HG03039 (cell line): ENCODE data around the gene FNBP1.

Experiments
- ATAC-seq: cut with Tn5 transposase; IDR thresholded peaks from one replicate; pipeline ENCODE4 v1.9.1; 2021; ENCODE audit warnings: mild to moderate bottlenecking, moderate library complexity; ENCODE audit not compliant: unreplicated experiment

FNBP1 gene

DNA sequence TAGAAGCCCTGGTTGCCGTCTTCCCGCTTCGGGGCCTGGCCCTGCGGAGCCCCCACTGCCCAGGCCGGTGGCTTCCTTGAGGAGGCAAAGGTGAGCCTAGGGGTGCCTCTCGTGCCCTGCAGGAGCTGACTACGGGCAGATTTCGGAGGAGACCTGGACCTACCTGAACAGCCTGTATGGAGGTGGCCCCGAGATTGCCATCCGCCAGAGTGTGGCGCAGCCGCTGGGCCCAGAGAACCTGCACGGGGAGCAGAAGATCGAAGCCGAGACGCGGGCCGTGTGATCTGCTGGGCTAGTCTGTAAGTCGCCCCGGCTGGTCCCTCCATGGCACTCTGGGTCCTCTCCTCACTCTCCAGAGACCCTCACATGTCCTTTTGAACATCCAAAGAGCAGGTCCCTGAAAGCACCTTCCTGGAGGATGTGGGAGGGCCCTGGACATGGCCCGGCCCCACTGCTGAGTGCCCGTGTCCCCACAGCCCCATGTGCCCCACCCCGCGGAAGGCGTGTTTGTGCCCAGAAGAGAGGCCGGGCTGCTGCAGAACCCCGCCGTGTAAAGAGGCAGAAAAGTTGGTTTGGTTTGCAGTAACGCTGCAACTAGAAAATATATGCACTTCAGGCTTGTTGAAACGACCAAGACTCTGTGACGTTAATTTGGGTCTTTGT is 162.9 kb downstream of the FNBP1 start:
- ATAC-seq, result no peak

DNA sequence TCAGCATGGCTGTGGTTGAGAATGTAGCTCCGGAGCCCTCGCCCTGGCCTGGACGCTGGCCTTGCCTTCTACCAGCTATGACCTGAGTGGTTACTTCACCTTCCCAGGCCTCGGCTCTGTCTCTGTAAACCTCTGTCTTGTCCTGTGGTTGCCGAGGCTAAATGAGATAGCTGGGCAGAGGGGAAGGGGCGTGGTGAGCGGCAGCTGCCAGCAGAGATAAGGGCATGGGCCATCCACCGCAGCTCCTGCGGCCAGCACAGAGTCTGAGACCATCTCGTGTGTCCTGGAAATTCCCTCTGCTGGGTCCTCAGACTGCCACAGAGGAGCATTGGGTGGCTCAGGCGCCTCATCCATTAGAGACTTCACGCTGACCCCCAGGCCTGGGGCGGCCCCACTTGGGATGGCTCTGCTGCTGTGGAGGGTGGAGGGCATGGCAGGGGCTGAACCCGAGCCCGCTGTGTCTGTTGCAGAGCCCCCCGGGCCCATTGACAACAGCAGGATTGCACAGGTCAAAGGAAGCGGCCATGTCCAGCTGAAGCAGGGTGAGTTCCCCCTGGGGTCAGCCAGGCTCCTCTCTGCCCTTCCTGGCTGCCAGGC is 163.8 kb downstream of the FNBP1 start:
- no peak for ATAC-seq

DNA sequence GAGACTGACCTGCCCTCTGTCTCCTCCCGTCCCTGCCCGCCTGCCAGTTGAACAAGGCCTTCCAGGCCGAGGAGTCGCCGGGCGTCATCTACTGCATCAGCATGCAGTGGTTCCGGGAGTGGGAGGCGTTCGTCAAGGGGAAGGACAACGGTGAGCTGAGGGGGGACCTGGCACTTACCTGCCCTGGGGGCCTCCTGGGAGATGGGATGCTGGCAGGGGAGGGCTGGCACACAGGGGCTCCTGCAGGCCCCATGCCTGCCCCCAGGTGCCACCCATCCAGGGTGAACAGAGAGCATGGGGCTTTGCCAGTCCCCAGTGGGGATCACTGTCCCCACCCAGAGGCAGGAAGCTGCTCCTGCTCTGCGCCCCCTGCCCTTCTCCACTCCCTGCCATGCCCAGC is 164.7 kb downstream of the FNBP1 start:
- ATAC-seq, result no peak

DNA sequence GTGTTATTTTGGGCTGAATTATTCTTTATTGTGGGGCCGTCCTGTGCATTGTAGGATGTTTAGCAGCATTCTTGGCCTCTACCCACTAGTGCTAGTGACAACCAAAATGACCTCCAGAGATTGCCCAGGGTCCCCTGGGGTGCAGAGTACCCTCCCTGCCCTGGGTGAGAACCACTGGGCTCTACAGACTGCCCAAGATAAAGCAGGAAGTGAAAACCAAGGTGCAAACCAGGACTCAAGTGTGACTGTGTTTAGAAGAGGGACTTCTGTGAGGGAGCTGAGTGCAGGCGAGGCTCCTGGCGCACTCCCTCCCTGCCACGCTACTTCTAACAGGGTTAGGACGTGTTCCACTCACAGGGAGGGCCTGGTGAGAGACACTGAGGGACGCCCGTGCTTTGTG is 166.2 kb downstream of the FNBP1 start:
- no peak for ATAC-seq

DNA sequence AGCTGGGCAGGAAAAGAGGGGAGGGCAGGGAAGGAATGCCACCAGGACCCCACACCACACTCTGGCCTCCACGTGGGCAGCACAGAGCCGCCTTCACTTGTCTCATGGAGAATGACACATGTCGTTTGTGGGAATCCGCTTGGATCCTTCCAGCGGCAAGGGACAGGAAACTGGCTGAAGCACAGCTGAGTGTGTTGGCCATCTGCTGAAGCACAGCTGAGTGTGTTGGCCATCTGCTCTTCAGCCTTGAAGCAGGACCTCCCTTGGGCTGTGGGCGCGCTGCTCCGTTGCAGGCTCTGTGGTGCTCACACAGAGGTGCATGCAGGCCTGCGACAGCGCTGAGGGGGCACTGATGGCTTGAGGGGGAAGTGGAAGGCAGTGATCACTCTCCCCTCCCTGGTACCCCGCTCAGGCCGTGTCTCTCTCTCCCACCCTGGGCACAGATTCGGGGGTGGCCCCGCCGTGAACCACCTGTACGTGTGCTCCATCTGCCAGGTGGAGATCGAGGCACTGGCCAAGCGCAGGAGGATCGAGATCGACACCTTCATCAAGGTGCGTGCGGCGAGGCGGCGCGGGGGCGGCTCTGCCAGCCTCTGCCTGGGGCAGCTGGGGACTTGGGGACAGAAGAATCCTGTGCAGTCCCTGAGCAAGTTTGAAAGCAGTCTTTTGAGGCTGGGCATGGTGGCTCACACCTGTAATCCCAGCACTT is 167.1 kb downstream of the FNBP1 start:
- no peak for ATAC-seq

DNA sequence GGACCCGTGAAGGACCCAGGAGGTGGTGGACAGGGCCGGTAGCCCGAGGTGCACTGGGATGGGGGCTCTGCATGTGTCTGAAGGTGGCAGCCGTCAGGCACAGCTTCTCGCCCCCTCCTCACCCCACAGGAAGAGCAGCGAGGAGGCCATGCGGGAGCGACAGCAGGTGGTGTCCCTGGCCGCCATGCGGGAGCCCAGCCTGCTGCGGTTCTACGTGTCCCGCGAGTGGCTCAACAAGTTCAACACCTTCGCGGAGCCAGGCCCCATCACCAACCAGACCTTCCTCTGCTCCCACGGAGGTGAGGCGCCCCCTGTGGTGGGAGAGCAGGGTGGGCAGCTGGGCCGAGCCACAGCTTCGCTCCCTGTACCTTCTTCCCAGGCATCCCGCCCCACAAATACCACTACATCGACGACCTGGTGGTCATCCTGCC is 167.8 kb downstream of the FNBP1 start:
- ATAC-seq, result no peak

DNA sequence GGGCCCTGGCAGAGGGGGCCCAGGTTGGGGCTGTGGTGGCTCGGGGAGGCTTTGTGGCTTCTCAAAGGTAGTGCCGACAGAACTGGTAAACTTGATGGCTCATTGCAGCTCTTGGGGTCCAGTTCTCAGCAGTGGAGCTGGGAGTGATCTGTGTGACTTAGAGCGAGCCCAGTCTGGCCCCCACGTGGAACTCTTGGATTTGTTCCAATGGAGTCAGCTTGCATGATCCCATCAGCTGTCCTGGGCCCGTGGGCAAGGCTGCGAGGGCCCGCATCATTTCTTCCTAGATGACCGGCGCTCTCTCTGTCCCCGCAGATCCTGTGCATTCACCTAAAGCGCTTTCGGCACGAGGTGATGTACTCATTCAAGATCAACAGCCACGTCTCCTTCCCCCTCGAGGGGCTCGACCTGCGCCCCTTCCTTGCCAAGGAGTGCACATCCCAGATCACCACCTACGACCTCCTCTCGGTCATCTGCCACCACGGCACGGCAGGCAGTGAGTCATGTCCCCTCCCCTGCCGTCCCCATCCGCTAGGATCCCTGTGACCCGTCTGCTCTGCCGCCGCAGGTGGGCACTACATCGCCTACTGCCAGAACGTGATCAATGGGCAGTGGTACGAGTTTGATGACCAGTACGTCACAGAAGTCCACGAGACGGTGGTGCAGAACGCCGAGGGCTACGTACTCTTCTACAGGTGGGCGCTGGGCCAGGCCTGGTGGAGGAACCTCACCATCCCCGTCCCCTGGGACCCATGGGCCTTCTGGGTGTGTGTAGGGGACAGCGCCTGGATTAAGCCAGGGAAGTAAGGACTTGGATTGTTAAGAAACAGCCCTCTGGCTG is 168.5 kb downstream of the FNBP1 start:
- ATAC-seq, result no peak

DNA sequence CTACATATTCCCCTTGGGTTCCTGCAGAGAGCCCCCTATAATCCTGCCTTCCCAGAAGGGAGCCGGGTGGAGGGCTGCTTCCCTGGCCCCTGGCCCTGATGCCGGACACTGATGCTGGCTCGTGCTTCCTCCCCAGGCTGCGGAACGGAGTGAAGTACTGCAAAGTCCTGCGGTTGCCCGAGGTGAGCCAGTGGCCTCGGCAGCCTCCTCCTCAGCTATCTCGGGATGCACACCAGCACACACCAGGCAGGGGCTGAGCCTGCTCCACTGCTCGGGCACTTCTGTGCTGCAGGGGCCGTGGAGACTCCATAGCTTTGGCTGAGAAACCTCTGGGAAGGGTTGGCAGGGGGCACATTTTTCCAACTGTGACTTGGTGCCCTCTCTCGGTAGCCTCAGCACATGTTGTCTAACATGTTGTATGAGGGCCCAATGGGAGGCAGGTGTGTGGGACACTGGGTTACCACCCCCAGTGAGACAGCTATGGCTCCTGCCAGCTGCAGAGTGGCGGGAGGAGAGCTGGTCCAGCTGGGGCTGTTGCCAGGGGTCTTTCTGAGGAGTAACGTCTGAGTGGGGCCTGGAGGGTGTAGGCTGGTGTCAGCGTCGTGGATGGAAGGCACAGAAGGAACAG is 169.3 kb downstream of the FNBP1 start:
- no peak for ATAC-seq

DNA sequence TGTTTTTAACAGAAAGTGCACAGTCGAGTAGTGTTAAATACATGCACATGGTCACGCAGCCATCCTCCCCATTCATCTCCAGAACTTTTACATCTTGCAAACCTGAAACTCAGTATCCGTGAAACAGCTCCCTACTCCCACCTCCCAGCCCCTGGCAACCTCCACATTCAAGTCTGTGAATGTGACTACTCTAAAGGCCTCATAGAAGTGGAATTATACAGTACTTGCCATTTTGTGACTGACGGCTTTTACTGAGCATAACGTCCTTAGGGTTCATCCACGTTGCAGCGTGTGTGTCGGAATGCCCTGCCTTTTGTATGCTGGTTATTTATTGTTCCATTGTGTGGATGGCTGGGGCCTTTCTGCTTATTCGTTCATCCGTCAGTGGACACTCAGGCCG is 171.9 kb downstream of the FNBP1 start:
- ATAC-seq, result no peak

DNA sequence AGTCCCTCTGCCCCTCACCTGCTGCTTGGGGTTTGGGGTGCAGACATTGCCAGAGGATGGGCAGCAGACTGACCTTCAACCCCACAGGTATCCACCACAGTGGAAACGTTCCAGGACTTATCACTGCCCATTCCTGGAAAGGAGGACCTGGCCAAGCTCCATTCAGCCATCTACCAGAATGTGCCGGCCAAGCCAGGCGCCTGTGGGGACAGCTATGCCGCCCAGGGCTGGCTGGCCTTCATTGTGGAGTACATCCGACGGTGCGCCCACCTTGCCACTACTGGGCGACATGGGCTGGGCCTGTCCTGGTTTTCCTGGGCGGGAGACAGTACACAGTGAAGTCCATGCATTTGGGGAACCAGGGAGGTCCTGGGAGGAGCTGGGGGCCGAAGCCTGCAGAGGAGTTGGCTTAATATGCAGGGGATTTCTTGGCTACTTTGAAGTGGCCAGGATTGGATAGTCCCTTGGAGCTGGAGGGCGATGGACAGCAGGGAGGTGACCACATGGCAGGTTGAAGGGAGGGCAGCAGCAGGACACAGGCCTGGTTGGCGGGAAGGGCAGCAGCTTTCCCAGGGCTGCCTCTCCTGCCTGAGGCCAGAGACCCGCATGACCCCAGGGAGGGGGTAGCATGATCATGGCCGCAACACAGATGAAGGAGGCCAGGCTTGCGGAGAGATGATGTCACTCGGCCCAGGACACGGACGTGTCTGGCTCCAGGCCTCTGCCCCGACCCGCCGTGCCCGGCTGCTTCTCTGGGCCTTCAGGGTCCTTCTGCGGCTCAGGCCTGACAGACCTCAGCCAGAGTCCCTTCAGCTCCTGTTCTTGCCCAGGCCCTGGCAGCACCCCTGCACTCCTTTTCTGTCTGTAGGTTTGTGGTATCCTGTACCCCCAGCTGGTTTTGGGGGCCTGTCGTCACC is 173.1 kb downstream of the FNBP1 start:
- ATAC-seq, result no peak

DNA sequence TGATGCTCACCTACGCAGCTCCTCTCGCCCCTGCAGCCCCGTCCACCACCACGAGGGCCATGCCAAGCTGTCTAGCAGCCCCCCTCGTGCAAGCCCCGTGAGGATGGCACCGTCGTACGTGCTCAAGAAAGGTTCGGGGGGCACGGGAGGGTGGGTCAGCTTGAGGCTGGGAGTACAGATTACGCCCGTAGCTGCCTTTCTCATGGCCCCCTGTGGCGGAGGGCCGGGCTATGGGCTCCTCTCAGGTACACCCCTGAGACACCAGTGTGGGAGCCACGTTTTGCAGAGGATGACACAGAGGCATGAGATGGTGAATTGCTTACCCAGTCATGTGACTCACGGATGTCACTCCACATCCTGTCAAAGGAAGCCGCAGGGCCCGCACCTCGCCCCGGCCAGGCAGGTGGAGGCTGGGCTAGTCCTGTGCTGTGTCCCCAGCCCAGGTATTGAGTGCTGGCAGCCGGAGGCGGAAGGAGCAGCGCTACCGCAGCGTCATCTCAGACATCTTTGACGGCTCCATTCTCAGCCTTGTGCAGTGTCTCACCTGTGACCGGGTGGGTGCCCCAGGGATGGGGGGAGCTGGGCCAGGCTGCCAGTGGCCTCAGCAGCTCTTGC is 174.0 kb downstream of the FNBP1 start:
- ATAC-seq, result no peak

DNA sequence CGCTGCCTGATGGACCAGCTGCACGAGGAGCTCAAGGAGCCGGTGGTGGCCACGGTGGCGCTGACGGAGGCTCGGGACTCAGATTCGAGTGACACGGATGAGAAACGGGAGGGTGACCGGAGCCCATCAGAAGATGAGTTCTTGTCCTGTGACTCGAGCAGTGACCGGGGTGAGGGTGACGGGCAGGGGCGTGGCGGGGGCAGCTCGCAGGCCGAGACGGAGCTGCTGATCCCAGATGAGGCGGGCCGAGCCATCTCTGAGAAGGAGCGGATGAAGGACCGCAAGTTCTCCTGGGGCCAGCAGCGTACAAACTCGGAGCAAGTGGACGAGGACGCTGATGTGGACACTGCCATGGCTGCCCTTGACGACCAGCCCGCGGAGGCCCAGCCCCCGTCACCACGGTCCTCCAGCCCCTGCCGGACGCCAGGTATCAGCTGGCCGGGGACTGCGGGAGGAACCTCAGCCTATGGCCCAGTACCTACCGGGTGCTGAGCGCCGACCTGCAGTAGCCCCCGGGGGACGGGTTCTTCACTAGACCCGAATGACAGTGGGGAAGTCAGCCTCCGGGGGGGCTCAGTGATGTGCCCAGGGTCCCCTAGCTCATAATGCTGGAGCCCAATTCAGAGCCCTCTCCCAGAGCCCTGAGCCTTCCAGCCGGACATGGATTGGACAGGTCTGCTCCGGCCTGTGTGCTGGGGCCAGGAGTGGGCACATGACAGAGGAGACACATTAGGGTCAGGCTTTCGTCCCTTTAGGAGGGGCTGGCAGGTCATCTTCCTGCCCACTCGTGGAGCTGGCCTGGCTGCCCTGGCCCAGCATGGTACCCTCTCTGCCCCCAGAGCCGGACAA is 174.7 kb downstream of the FNBP1 start:
- no peak for ATAC-seq

DNA sequence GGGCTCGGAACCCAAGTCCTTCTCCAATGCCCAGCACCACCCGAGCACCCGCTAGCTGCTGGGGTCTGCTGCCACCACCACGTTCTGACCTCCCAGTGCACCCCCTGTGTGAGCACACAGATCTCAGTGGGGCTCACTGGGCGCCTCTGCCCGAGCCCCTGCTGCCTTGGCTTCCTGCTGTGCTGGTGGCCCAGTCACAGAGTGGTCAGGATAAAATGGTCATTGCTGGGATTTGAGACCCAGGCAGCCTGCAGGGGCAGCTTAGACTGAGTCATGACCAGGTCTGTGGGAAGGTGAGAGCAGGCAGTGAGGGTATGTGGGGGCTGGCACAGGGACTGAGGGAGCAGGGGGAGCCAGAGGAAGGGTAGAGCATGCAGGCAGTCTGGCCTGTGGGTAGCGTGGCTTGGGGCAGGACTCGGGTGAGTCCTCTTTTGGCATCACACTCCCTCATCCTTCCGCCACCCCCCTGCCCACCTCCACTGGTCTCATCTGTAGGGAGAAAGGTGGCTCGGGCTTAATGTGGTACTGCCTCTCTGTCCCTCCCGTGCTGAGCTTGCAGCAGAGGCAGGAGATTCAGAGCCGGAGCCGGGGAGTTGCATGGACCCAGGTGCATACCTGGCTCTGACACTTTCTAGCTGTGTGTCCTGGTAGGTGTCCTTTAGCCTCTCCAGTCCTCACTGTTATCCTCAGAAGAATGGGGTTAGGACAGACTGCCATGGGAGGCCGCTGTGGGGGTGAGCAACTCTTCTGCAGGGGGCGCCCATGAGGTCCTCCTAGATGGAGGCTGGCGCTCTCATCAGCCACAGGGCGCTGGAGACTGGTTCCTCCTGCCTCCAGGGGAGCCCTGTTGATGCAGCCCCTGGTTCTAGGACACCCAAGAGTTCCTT is 175.6 kb downstream of the FNBP1 start:
- ATAC-seq, result no peak

DNA sequence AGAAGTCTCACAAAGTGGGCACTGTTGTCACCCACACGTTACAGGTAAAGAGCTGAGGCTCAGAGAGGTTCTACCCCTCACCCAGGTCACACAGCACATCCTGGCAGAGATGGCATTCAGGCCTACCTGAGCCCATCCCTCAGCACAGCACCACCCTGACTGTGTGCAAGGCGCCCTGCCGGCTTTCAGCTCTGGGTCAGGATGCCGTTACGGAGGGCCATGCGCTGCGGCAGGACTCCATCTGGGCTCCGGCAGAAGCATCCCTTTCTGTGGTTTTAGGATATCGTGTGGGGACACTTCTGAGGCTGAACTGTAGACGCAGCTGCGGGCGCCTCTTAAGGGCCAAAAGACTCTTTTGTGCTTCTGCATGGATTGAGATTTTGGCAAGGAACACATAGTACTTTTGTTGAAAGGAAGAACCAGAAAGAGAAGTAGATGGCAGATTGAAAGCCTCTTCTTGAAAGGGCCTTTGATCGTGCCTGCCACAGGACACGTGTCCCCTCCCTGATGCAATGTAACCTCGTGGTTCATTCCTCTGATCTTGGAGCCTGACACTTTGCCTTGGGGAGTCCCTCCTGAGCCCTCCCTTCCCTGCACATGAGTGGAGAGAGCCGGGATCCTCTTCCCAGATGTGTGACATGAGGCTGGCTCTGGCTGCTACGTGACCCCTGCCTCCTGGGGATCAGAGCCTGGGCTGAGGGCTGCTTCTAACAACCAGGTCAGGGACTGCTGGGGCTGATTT is 176.4 kb downstream of the FNBP1 start:
- no peak for ATAC-seq

DNA sequence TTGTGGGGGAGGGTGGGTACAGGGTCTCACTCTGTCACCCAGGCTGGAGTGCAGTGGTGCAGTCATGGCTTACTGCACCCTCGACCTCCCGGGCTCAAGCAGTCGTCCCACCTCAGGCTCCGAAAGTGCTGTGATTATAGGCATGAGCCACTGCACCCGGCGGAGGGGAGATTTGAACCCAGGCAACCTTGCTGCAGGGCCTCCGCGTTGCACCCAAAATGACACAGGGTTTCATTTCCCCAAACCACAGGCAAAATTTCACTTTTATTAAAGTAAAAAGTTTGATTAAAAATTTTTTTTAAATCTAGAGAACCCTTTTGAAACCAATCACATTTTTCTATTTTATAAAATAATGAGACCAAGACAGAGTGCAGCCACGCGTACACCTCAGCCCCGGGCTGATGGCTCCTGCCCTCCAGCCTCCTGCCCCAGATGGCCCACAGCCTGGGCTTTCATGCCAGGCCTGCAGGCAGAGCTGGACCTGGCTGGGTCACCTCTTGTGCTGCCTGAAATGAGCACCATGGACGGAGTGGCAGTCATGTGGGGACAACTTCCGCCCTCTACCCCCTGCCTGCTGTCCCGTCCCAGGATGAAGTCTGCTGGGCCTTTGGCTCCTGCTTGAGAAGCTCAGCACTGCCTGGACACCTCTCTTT is 177.2 kb downstream of the FNBP1 start:
- no peak for ATAC-seq

DNA sequence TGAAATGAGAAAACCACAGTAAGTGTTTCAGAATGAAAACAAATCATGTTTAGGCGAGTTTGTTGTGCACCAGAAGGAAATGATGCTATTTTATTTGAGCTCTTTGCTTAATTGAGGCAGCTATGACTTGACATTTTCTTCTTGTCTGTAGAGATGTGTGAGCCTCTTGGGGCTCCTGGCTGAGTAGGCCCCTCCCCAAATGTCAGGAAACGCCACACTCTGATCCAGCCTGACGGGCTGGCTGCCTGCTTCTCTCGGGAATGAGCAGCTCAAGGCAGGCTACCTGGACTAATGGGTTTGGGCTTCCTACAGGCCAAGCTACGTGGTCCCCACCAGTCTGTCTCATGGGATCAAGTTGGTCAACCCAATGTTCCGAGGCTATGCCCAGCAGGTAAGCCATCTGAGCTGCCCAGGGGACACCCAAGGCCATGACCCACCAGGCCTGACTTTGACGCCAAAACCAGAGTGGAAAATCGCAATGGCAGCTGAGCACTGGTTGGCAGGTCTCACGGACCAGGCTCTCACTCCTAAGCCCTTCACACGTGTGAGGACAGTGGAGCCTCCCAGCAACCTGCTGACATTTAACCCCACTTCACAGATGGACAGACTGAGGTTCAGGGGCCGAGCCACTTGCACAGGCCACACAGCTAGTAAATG is 177.9 kb downstream of the FNBP1 start:
- no peak for ATAC-seq
